BE2C (cell line): ENCODE results near the gene RAB43.

Experiments used
- DNase-seq: peaks from one replicate; pipeline ENCODE4 v3.0.0-alpha.2; 2020
- H3K27me3 ChIP-seq: fragments of 250-450 bp; sonication (Bioruptor Pico); 2 replicates; pipeline ENCODE4 v1.5.1; 2020; ENCODE audit warnings: mild to moderate bottlenecking
- H3K36me3 ChIP-seq: fragments of 250-450 bp; sonication (Bioruptor Pico); 2 replicates; pipeline ENCODE4 v1.5.1; 2020; ENCODE audit warnings: mild to moderate bottlenecking
- H3K4me1 ChIP-seq: fragments of 250-450 bp; sonication (Bioruptor Pico); 2 replicates; pipeline ENCODE4 v1.5.1; 2020
- H3K4me3 ChIP-seq: 2 replicates; pipeline ENCODE4 v1.5.1; 2011; ENCODE audit warnings: low read depth, low read length
- H3K9me3 ChIP-seq: fragments of 250-450 bp; sonication (Bioruptor Pico); 2 replicates; pipeline ENCODE4 v1.5.1; 2020
- TF ChIP-seq, protein P1 (sequence below): IDR thresholded peaks from 2 replicates; pipeline ENCODE4 v1.5.1; 2012; ENCODE audit warnings: mild to moderate bottlenecking, low read depth, low read length

Gene RAB43

DNA sequence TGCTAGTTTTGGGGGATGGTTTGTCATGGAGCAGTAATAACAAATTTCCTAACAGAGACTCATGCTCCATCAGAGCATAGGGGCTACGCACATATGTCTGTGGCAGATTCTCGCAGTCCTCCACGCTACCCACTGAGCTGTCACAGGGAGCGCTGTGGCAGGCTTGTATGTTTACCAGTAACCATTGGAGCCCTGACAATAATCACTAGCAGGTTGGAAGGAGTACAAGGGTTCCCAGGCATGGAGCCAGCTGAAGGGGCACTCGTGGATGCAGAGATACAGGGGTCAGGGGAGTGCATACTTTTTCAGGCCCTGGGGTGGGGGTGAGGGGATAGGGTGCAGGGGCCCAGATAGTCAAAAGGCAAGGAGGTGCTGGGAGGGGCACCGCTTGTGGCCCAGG is 68.9 kb downstream of the RAB43 start:
- H3K27me3 ChIP-seq, result no peaks in the 10 kb centered on the region
- no peak for DNase-seq
- H3K9me3 ChIP-seq, result no peaks in the 10 kb centered on the region; the same call in 1 of the 2 replicates
- H3K36me3 ChIP-seq, result no peaks in the 10 kb centered on the region
- no peak overlapping the region for H3K4me3 ChIP-seq
- TF ChIP-seq, protein P1, sequence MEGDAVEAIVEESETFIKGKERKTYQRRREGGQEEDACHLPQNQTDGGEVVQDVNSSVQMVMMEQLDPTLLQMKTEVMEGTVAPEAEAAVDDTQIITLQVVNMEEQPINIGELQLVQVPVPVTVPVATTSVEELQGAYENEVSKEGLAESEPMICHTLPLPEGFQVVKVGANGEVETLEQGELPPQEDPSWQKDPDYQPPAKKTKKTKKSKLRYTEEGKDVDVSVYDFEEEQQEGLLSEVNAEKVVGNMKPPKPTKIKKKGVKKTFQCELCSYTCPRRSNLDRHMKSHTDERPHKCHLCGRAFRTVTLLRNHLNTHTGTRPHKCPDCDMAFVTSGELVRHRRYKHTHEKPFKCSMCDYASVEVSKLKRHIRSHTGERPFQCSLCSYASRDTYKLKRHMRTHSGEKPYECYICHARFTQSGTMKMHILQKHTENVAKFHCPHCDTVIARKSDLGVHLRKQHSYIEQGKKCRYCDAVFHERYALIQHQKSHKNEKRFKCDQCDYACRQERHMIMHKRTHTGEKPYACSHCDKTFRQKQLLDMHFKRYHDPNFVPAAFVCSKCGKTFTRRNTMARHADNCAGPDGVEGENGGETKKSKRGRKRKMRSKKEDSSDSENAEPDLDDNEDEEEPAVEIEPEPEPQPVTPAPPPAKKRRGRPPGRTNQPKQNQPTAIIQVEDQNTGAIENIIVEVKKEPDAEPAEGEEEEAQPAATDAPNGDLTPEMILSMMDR, result no peak
- no peaks in the 10 kb centered on the region for H3K4me1 ChIP-seq

DNA sequence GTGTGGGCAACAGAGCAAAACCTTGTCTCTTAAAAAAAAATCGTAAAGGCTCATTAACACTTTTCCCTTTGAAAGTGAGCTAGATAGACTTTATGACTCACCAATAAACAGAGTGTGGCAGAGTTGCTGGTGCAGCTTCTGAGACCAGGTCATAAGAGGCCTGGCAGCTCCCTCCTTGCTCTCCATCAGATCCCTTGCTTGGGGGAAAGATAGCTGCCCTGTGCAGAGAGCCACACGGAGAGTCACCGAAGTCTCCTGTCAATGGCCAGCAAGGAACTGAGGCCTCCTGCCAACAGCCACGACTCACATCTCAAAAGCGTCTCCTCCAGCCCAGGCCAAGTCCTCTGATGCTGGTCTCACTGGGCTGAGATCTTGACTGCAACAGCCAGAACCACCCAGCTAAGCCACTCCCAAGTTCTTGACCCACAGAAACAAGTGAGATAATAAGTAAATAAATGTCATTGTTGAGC is 69.7 kb downstream of the RAB43 start:
- TF ChIP-seq, protein P1, result no peak
- Histone ChIP-seq H3K4me3 (no peak overlapping the region), H3K27me3 (no peaks in the 10 kb centered on the region), H3K9me3 (no peaks in the 10 kb centered on the region; the same call in 1 of the 2 replicates), H3K4me1 (no peaks in the 10 kb centered on the region), H3K36me3 (no peaks in the 10 kb centered on the region)
- no peak for DNase-seq

DNA sequence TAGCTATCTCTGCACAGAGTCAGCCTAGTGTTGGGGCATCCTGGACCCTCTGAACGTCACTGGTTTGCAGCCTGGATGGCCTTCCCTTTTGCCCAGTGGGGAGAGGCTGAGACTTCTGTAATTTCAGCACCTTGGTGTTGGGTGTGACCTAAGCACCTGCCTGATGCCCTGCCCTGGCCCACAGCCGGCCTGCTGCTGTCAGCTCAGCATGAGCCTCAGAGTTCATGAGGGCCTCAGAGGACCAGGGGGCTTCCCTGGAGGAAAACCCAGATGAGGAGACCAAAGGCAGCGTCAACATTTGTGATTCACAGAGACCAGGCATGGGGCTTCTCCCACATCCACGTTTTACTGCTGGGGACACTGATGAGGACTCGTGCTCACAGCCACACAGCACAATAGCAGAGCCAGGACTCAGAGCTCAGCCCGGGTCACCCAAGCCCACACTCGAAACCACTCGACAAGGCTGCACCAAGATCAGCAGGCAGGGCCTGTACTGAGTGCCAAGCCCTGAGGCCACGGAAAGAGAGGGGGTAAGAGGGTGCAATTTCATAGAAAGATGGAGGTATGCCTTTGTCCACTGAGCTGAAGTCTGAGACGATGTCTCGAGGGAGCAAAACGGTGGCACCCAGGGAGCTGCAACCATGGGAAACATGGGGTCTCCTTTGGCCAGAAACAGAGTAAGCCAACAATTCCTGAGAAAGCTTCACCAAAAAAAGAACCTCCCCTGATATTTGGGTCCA is 70.9 kb downstream of the RAB43 start:
- Histone ChIP-seq H3K36me3 (no peaks in the 10 kb centered on the region), H3K9me3 (no peaks in the 10 kb centered on the region; the same call in 1 of the 2 replicates), H3K27me3 (no peaks in the 10 kb centered on the region), H3K4me3 (no peak overlapping the region), H3K4me1 (no peaks in the 10 kb centered on the region)
- TF ChIP-seq, protein P1, result no peak
- no peak for DNase-seq

DNA sequence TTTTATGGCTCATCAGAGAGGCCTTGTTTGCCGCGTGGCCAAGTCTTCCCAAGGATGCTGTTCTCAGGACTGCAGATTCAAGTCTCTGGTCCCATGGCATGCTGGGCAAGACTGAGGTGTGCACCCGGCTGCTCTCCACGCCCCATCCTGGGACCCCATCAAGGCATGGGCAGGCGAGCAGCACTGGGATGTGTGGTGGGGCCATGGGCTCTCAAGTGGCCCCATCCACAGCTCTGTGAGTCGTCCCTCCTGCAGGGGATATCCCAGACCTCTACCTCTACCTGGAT is 74.1 kb downstream of the RAB43 start:
- TF ChIP-seq, protein P1, result no peak
- H3K27me3 ChIP-seq, result no peaks in the 10 kb centered on the region
- no peaks in the 10 kb centered on the region for H3K36me3 ChIP-seq
- H3K4me3 ChIP-seq, result no peak overlapping the region
- H3K4me1 ChIP-seq, result no peaks in the 10 kb centered on the region
- no peak for DNase-seq
- no peaks in the 10 kb centered on the region; the same call in 1 of the 2 replicates for H3K9me3 ChIP-seq

DNA sequence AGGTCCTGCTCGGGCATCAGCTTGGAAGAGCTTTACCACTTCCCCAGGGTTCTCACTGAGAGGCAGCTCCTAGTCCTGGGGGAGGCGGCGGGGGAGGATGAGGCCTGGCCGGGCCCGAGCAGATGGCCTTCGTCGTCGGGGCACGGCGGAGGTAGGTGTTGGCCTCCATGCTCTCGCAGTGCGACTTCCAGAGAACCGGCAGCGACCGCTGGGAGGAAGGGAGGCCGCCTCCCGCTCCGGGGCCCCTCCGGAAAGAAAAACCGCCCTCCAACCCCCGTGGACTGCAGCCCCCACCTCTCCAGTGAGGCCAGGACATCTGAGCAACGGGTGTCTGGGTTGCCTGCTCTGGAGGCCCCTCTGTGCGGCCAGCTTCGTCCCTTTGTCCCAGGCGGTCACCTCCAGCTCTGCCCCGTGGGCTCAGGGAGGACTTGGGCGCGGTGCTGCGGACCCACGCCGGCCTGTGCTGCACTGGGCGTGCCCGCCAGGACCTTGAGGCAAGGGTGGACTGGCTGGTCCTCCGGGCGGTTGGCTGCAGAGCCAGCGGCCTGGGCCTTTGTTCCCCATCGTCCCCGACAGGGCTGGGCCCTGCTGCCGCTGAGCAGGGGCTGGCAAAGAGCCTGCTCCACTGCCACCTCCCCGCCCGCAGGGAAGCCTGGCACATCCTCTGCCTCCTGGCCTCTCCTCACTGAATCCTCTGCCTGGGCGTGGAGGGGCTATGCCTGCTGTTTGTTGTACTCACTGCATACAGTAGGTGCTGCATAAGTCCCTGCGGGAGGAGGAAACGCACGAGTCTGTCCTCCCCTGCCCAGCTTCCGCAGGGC is 74.7 kb downstream of the RAB43 start:
- no peaks in the 10 kb centered on the region for H3K36me3 ChIP-seq
- no peaks in the 10 kb centered on the region for H3K27me3 ChIP-seq
- DNase-seq, result no peak
- no peaks in the 10 kb centered on the region for H3K4me1 ChIP-seq
- no peaks in the 10 kb centered on the region; the same call in 1 of the 2 replicates for H3K9me3 ChIP-seq
- TF ChIP-seq, protein P1, result no peak
- no peak overlapping the region for H3K4me3 ChIP-seq
